HepG2 (cell line): Measurements from ENCODE around the gene CIROP. TPM values are rescaled to one million over a fixed set of nuclear protein-coding genes. Genes with fewer than 3 reads are reported as not detected.
A peak's percentile ranks its signal among the peaks of the same experiment; 100 is the strongest.

Experiments used
- ARHGAP35 ChIP-seq: sonication (generic); formaldehyde crosslinking; IDR thresholded peaks from 2 replicates; pipeline ENCODE4 v1.9.0; 2022; ENCODE audit warnings: mild to moderate bottlenecking, inconsistent platforms, moderate library complexity, missing genetic modification reagents, borderline replicate concordance
- CBX2 ChIP-seq, 2 experiments: fragments of 200-600 bp in 1 of 2; sonication (generic); formaldehyde crosslinking in 1 of 2; IDR thresholded peaks; 2 replicates each; pipeline versions ENCODE4 v1.7.0 to v1.8.1; 2018 to 2022; ENCODE audit warnings: low read depth in 2 of 2, low read length in 1 of 2, mild to moderate bottlenecking in 1 of 2, missing genetic modification reagents in 1 of 2
- CREM ChIP-seq, 2 experiments: sonication (generic) in 1 of 2; formaldehyde crosslinking in 1 of 2; IDR thresholded peaks; 2 replicates each; pipeline versions ENCODE4 v1.4.0 to v1.6.1; 2016 to 2020; ENCODE audit warnings: antibody characterized with exemption in 1 of 2, mild to moderate bottlenecking in 1 of 2, missing genetic modification reagents in 1 of 2
- DPF2 ChIP-seq: sonication (generic); formaldehyde crosslinking; IDR thresholded peaks from 2 replicates; pipeline ENCODE4 v1.4.0; 2020; ENCODE audit warnings: mild to moderate bottlenecking, low read depth, missing genetic modification reagents, borderline replicate concordance
- KDM2A ChIP-seq: sonication (generic); formaldehyde crosslinking; IDR thresholded peaks from 2 replicates; pipeline ENCODE4 v1.4.0; 2020; ENCODE audit warnings: low read depth, missing genetic modification reagents, borderline replicate concordance
- KLF16 ChIP-seq, 2 experiments: sonication (generic) in 1 of 2; formaldehyde crosslinking in 1 of 2; IDR thresholded peaks; 2 replicates each; pipeline versions ENCODE4 v1.6.1 to v1.8.0; 2016 to 2023; ENCODE audit warnings: missing genetic modification reagents in 2 of 2, missing compliant biosample characterization in 1 of 2
- NR2C2 ChIP-seq: sonication (generic); formaldehyde crosslinking; IDR thresholded peaks from 2 replicates; pipeline ENCODE4 v1.4.0; 2020; ENCODE audit warnings: missing genetic modification reagents, mild to moderate bottlenecking, moderate library complexity, borderline replicate concordance
- PATZ1 ChIP-seq: sonication (generic); formaldehyde crosslinking; IDR thresholded peaks from 2 replicates; pipeline ENCODE4 v1.4.0; 2020; ENCODE audit warnings: missing genetic modification reagents
- PITX1 ChIP-seq: sonication (generic); formaldehyde crosslinking; IDR thresholded peaks from 2 replicates; pipeline ENCODE4 v1.5.1; 2020; ENCODE audit warnings: mild to moderate bottlenecking, missing genetic modification reagents
- PPARG ChIP-seq: conservative IDR thresholded peaks from 2 replicates; pipeline ENCODE4 v1.6.1; 2016; ENCODE audit warnings: missing biosample characterization, missing genetic modification reagents
- PREB ChIP-seq: sonication (generic); formaldehyde crosslinking; IDR thresholded peaks from 2 replicates; pipeline ENCODE4 v1.4.0; 2020; ENCODE audit warnings: missing genetic modification reagents
- REPIN1 ChIP-seq: sonication (generic); formaldehyde crosslinking; IDR thresholded peaks from 2 replicates; pipeline ENCODE4 v1.8.0; 2022; ENCODE audit warnings: missing genetic modification reagents, low read depth, mild to moderate bottlenecking, borderline replicate concordance
- SMC3 ChIP-seq: IDR thresholded peaks from 2 replicates; pipeline ENCODE4 v1.6.1; 2011; ENCODE audit warnings: low read length, improper control_type of control experiment
- SNAPC2 ChIP-seq: sonication (generic); formaldehyde crosslinking; IDR thresholded peaks from 2 replicates; pipeline ENCODE4 v1.8.1; 2022; ENCODE audit warnings: mild to moderate bottlenecking, missing genetic modification reagents
- SNAPC5 ChIP-seq: sonication (generic); formaldehyde crosslinking; IDR thresholded peaks from 2 replicates; pipeline ENCODE4 v1.8.1; 2023; ENCODE audit warnings: mild to moderate bottlenecking, missing genetic modification reagents, borderline replicate concordance
- XRCC5 ChIP-seq: fragments of 200-400 bp; formaldehyde crosslinking; optimal IDR thresholded peaks from 2 replicates; pipeline ENCODE3; 2017; ENCODE audit warnings: mild to moderate bottlenecking, low read length
- ZBTB7B ChIP-seq: sonication (generic); formaldehyde crosslinking; IDR thresholded peaks from 2 replicates; pipeline ENCODE4 v1.4.0; 2020; ENCODE audit warnings: missing genetic modification reagents
- ZFX ChIP-seq: sonication (generic); formaldehyde crosslinking; IDR thresholded peaks from 2 replicates; pipeline ENCODE4 v1.4.0; 2020; ENCODE audit warnings: mild to moderate bottlenecking, low read depth, missing genetic modification reagents, moderate library complexity
- ZNF136 ChIP-seq: sonication (generic); formaldehyde crosslinking; IDR thresholded peaks from 2 replicates; pipeline ENCODE4 v1.8.1; 2022; ENCODE audit warnings: low read depth, mild to moderate bottlenecking, moderate library complexity, missing genetic modification reagents
- ZNF354B ChIP-seq: sonication (generic); formaldehyde crosslinking; IDR thresholded peaks from 2 replicates; pipeline ENCODE4 v1.8.0; 2022; ENCODE audit warnings: mild to moderate bottlenecking, missing genetic modification reagents
- ZNF44 ChIP-seq: sonication (generic); formaldehyde crosslinking; IDR thresholded peaks from 2 replicates; pipeline ENCODE4 v1.5.1; 2020; ENCODE audit warnings: mild to moderate bottlenecking, missing genetic modification reagents
- ZNF782 ChIP-seq: sonication (generic); formaldehyde crosslinking; IDR thresholded peaks from 2 replicates; pipeline ENCODE4 v1.4.0; 2020; ENCODE audit warnings: missing genetic modification reagents, mild to moderate bottlenecking, borderline replicate concordance
- ZSCAN25 ChIP-seq: sonication (generic); formaldehyde crosslinking; IDR thresholded peaks from 2 replicates; pipeline ENCODE4 v1.8.0; 2022; ENCODE audit warnings: mild to moderate bottlenecking, missing genetic modification reagents
- polyA plus RNA-seq, 8 experiments: library from polyadenylated mRNA; depleted of rRNA in 3 of 8; stranded (reverse) in 7 of 8; unstranded in 1 of 8; fragments of >200 nt; fragmentation: Illumina TruSeq in 4 of 8; extraction: Trizol in 4 of 8; gene quantifications; 2 replicates each; pipeline versions ENCODE4 v1.2.1 to v1.2.3, GENCODE V29; 2011 to 2016; ENCODE audit warnings: low read depth in 4 of 8, missing spikeins in 1 of 8, mixed read lengths in 1 of 8; ENCODE audit not compliant: insufficient read depth in 1 of 8
- total RNA-seq, 5 experiments: library from RNA; depleted of rRNA; stranded (reverse); fragments of >200 nt; fragmentation: Illumina TruSeq; extraction: Trizol; gene quantifications; 2 replicates each; pipeline ENCODE4 v1.2.3, GENCODE V29; 2016; ENCODE audit warnings: low read depth in 1 of 5
- TF ChIP-seq, protein P1 (sequence below): sonication (generic); formaldehyde crosslinking; IDR thresholded peaks from 2 replicates; pipeline ENCODE4 v1.5.0; 2020; ENCODE audit warnings: mild to moderate bottlenecking, missing genetic modification reagents, moderate library complexity

CIROP gene
- total and polyA plus RNA-seq, 2 of the 13 experiments (the other 11 are each of a cell fraction or from before 2014, with no cell fraction given) = 0.07 TPM; not detected in 1

DNA sequence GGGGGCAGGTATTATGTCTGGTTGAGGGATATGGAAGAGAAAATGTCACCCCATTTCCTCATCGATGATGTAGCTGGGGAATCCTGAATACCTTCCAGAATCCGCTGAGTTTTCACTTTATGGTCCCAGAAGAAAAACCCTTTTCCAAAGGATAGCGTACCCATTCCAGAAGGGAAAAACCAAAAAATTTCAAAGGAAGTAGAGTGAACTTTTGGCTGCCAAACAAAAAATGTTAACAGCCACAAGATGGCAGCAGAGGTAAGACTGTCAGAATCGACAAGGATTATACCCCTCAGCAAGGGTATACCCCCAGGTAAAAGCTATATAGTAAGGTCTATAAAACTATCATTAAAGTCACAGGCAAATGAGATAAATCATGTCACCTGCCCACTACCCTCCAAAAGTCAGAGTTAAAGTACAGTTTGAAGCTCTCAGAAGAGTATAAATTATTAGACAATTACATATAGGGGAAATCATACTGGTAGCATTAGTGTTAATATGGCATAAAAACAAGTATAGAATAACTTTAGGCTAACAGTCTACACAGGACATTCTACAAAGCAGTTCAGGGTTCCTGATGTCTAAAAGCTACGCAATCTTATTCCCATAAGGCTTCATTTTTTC lies 27.9 kb downstream of the CIROP start (continued):
- TF ChIP-seq PATZ1 (CRISPR knock-in tag) (0 out of 2 replicates have a peak, but pooled peaks have one; percentile 37), ARHGAP35 (no peak), CREM (IDR thresholded peaks at IDR 0.05) (no peak), CREM (CRISPR knock-in tag; IDR thresholded peaks at IDR 0.05) (no peak), NR2C2 (CRISPR knock-in tag) (peak; percentile 28; the same call in 1 of the 2 replicates), ZNF44 (0 out of 2 replicates have a peak, but pooled peaks have one; percentile 30), SMC3 (peak; percentile 63), ZNF354B (peak; percentile 63; the same call in 1 of the 2 replicates), XRCC5 (peak; percentile 53), SNAPC5 (CRISPR knock-in tag) (0 out of 2 replicates have a peak, but pooled peaks have one; percentile 49), ZBTB7B (CRISPR knock-in tag) (0 out of 2 replicates have a peak, but pooled peaks have one; percentile 43), KLF16 (CRISPR knock-in tag; IDR thresholded peaks at IDR 0.05) (0 out of 4 replicates have a peak, but pooled peaks of 1 of the 2 experiments have one; percentile 17), PITX1 (CRISPR knock-in tag) (no peak), CBX2 (IDR thresholded peaks at IDR 0.05; ENCODE audit: low read depth, low read length) (no peak), CBX2 (CRISPR knock-in tag; IDR thresholded peaks at IDR 0.05; ENCODE audit: low read depth) (no peak), ZFX (CRISPR knock-in tag) (0 out of 2 replicates have a peak, but pooled peaks have one; percentile 17), DPF2 (CRISPR knock-in tag) (no peak), ZSCAN25 (CRISPR knock-in tag) (peak; percentile 43; the same call in 1 of the 2 replicates), SNAPC2 (0 out of 2 replicates have a peak, but pooled peaks have one; percentile 29), PPARG (CRISPR knock-in tag) (peak; percentile 32; the same call in 1 of the 2 replicates), REPIN1 (CRISPR knock-in tag) (0 out of 2 replicates have a peak, but pooled peaks have one; percentile 47), ZNF782 (no peak), KDM2A (CRISPR knock-in tag) (no peak), ZNF136 (CRISPR knock-in tag) (peak; percentile 45; the same call in 1 of the 2 replicates), PREB (CRISPR knock-in tag) (no peak)
- TF ChIP-seq, protein P1, sequence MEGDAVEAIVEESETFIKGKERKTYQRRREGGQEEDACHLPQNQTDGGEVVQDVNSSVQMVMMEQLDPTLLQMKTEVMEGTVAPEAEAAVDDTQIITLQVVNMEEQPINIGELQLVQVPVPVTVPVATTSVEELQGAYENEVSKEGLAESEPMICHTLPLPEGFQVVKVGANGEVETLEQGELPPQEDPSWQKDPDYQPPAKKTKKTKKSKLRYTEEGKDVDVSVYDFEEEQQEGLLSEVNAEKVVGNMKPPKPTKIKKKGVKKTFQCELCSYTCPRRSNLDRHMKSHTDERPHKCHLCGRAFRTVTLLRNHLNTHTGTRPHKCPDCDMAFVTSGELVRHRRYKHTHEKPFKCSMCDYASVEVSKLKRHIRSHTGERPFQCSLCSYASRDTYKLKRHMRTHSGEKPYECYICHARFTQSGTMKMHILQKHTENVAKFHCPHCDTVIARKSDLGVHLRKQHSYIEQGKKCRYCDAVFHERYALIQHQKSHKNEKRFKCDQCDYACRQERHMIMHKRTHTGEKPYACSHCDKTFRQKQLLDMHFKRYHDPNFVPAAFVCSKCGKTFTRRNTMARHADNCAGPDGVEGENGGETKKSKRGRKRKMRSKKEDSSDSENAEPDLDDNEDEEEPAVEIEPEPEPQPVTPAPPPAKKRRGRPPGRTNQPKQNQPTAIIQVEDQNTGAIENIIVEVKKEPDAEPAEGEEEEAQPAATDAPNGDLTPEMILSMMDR (CRISPR knock-in tag) = peak; percentile 70
